Bronchial epithelial cell (primary cell): Measurements from ENCODE around the gene CIAO2B. TPM values are rescaled to one million over a fixed set of nuclear protein-coding genes. Genes with fewer than 3 reads are reported as not detected.
A peak's percentile ranks its signal among the peaks of the same experiment; 100 is the strongest.

Source experiments
- DNase-seq: peaks from one replicate; pipeline ENCODE4 v3.0.0-alpha.2; 2010; ENCODE audit warnings: low read depth
- FAIRE-seq: peaks from 2 replicates; lab custom pipeline; 2011; peaks lifted over from hg19 to GRCh38; lab: Jason Lieb, UNC
- H3K27me3 ChIP-seq: 2 replicates; pipeline ENCODE4 v1.5.1; 2011; ENCODE audit warnings: low read length; ENCODE audit not compliant: control insufficient read depth, insufficient read depth
- H3K36me3 ChIP-seq: 2 replicates; pipeline ENCODE4 v1.5.1; 2011; ENCODE audit warnings: low read length; ENCODE audit not compliant: control insufficient read depth, insufficient read depth
- H3K4me3 ChIP-seq: 2 replicates; pipeline ENCODE4 v1.5.1; 2011; ENCODE audit warnings: mild to moderate bottlenecking, low read depth, low read length, control low read depth
- total RNA-seq: library from RNA; depleted of rRNA; stranded (reverse); fragments of >200 nt; gene quantifications from 2 replicates; pipeline ENCODE4 v1.2.1, GENCODE V29; 2014
- TF ChIP-seq, protein P1 (sequence below): IDR thresholded peaks from 2 replicates; pipeline ENCODE4 v1.5.1; 2011; ENCODE audit warnings: mild to moderate bottlenecking, moderate library complexity, low read length, control low read depth, inconsistent platforms; ENCODE audit not compliant: insufficient read depth, severe bottlenecking

The CIAO2B gene
- total RNA-seq, 1 donor from 2014 or later: 227 TPM

GRCh38 chr16:66910175-66910940 is 23.8 kb downstream of the CIAO2B start:
- TF ChIP-seq, protein P1, sequence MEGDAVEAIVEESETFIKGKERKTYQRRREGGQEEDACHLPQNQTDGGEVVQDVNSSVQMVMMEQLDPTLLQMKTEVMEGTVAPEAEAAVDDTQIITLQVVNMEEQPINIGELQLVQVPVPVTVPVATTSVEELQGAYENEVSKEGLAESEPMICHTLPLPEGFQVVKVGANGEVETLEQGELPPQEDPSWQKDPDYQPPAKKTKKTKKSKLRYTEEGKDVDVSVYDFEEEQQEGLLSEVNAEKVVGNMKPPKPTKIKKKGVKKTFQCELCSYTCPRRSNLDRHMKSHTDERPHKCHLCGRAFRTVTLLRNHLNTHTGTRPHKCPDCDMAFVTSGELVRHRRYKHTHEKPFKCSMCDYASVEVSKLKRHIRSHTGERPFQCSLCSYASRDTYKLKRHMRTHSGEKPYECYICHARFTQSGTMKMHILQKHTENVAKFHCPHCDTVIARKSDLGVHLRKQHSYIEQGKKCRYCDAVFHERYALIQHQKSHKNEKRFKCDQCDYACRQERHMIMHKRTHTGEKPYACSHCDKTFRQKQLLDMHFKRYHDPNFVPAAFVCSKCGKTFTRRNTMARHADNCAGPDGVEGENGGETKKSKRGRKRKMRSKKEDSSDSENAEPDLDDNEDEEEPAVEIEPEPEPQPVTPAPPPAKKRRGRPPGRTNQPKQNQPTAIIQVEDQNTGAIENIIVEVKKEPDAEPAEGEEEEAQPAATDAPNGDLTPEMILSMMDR: no peak
- DNase-seq (no peak), FAIRE-seq (no peak)
- Histone ChIP-seq H3K4me3 (no peak overlapping the region), H3K27me3 (no peaks in the 10 kb centered on the region), H3K36me3 (no peaks in the 10 kb centered on the region)

DNA sequence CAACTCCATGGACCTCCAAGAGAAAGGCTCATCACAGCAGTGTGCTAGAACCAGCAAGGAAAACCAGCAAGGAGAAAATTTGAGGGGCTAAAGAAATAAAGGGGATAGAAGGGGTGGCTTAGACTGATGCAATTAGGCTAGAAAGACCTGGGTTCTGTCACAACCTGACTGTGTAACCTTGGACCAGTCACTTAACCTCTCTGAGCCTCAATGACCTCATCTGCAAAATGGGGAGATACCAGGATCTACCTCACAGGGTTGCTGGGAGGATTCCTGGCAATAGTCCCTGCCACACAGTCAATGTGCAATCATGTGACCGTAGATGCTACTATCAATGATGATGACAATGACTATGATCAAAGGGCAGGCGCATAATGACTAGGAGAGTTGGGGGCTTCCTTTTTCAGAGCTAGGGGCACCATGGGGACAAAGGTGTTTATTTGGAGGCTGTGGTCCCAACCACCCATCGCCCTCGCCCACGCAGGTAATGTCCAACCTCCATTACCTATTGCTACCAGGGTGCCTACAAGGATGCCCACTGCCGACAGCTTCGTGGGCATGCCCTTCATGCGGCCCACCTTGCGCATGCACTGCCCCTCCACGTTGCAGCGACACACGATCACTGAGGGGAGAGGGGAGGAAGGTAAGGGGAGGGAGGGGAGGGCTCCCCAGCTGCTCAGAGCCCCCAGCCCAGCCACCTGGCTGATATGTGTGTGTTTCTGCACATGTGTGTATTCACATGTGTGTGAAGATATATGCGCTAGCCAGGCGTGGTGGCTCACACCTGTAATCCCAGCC is 25.2 kb downstream of the CIAO2B start:
- TF ChIP-seq, protein P1: no peak
- H3K4me3 ChIP-seq: no peak overlapping the region
- H3K36me3 ChIP-seq: no peaks in the 10 kb centered on the region
- DNase-seq: no peak
- no peak for FAIRE-seq
- H3K27me3 ChIP-seq: no peaks in the 10 kb centered on the region

GRCh38 chr16:66908116-66908515 is 26.1 kb downstream of the CIAO2B start:
- FAIRE-seq: no peak
- TF ChIP-seq, protein P1: no peak
- Histone ChIP-seq H3K36me3 (no peaks in the 10 kb centered on the region), H3K4me3 (no peak overlapping the region), H3K27me3 (no peaks in the 10 kb centered on the region)
- no peak for DNase-seq

DNA sequence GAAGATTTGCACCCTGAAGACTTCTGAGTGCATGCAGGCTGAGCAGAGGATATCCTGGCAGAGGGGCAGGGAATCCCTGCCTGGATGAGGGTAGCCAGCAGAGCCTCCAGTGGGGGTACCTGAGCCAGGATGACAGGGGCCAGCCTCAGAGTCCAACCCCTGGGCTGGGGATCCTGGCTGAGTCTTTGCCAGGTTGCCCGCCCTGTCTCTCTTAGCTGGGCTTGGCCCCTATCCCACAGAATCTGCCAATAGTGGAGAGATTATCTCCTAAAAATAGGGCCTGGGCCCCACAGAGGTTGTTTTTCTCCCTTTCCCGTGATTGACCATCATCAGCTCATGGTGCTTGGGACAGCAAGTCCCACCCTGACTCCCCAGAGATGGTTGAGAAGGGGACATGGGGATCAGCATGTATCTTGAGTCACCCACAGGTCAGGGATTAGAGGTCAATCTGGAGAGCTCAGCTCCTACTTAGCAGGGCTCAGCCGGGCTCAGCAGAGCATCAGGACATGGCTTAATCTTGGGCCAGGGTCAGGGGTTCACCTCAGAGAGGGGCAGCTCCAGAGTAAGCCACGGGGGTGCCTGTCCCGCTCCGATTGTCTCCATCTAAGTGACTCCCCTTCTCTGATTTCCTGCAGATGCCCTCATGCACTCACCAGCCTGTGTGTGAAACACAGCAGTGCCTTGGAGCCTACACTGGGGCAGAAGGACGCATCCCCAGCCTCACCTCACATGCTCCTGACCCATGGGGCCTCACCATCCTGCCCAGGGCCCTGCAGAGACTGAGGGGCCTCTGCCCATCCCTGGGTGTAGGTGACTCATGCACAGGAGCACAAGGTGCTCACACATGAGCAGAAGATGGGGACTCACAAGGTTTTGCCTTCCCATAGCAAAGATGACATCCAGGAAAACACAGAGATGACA is 27.0 kb downstream of the CIAO2B start:
- H3K4me3 ChIP-seq: no peak overlapping the region
- H3K27me3 ChIP-seq: no peaks in the 10 kb centered on the region
- H3K36me3 ChIP-seq: no peaks in the 10 kb centered on the region
- TF ChIP-seq, protein P1: no peak
- DNase-seq (no peak), FAIRE-seq (no peak)

GRCh38 chr16:66905633-66906539 is 28.3 kb downstream of the CIAO2B start:
- FAIRE-seq: peak; percentile 70
- TF ChIP-seq, protein P1: no peak
- no peaks in the 10 kb centered on the region for H3K27me3 ChIP-seq
- H3K36me3 ChIP-seq: no peaks in the 10 kb centered on the region
- no peak overlapping the region for H3K4me3 ChIP-seq
- DNase-seq: peak; percentile 61
